ENCODE data around the gene MGAM2. TPM values are rescaled to one million over a fixed set of nuclear protein-coding genes. Genes with fewer than 3 reads are reported as not detected.
"Not testable (repeated sequence)": the region's sequence is repeated elsewhere in the genome, so short reads cannot be mapped to it uniquely, and the experiment has no call there.

Gene MGAM2
- total and polyA plus RNA-seq, 2 donors (not counting 1 experiment from before 2014, with no cell fraction given): not detected

DNA sequence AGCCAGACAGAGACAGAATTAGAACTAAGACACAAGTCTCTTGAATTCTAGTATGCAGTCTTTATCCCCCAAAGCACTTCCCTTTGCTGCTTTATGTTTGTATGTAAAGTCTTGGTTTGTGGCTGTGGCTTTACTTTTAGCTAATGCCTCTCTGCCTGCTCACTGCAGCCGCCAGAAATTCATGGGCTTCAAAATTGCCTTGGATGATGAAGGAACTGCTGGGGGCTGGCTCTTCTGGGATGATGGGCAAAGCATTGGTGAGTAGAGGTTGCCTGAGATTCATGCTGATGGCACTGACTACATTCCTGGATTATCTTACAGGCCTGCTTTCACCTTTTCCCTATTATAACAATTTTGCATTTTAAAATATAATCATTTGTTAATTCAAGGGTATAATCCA is 10.9 kb upstream of the MGAM2 start:
- POLR2A ChIA-PET: no interaction called here

DNA sequence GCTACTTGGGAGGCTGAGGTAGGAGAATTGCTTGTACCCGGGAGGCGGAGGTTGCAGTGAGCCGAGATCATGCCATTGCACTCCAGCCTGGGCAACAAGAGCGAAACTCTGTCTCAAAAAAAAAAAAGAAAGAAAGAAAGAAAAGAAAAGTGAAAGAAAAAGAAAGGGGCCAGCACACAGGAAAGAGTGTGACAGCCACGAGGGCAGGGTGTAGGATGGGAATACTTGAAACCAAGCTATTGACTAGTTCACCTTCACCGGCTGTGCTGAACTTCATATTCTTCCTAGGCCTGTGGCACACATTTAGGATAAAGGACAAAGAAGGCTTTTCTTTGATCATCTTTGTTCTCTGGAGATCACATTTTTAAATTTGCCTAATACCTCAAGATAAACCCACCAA is 9.7 kb upstream of the MGAM2 start:
- 14% methylated on average over 1 of the region's 6 CpGs for WGBS (ENCODE audit: insufficient coverage)
- ATAC-seq (ENCODE audit: low read depth); H3K27me3 ChIP-seq (replicated peaks in 1 of 4; ENCODE audit: control extremely low read depth in 1 of 4, control insufficient read depth in 3 of 4, insufficient read depth in 4 of 4, low read length in 3 of 4); POLR2A ChIA-PET; DNase-seq; H3K4me3 ChIP-seq (ENCODE audit: control extremely low read depth in 1 of 5, extremely low read depth in 1 of 5, insufficient read depth in 1 of 5, low read depth in 2 of 5, low read length in 4 of 5); H4K20me1 ChIP-seq (ENCODE audit: control insufficient read depth, insufficient read depth, low read length, poor library complexity, severe bottlenecking); H3K27ac Mint-ChIP-seq; H2AFZ ChIP-seq (ENCODE audit: insufficient read depth, low read depth, low read length, poor library complexity, severe bottlenecking); intact Hi-C loops (cut with micrococcal nuclease); H3K4me1 Mint-ChIP-seq; H3K9me3 Mint-ChIP-seq (ENCODE audit: insufficient read depth); H3K27me3 Mint-ChIP-seq; H3K9ac ChIP-seq (ENCODE audit: low read length); H3K4me2 ChIP-seq (replicated peaks; ENCODE audit: low read depth, low read length, poor library complexity, severe bottlenecking); H3K4me3 Mint-ChIP-seq; H3K4me1 ChIP-seq (ENCODE audit: control insufficient read depth in 2 of 2, insufficient read depth in 2 of 2, low read length in 2 of 2); H3K27ac ChIP-seq (ENCODE audit: low read length in 2 of 2); H3K9me3 ChIP-seq (ENCODE audit: control extremely low read depth in 1 of 3, control insufficient read depth in 2 of 3, insufficient read depth in 1 of 3, low read length in 2 of 3); CTCF ChIA-PET; H3K36me3 ChIP-seq (replicated peaks in 1 of 2; ENCODE audit: control extremely low read depth in 1 of 2, control insufficient read depth in 1 of 2, extremely low read depth in 1 of 2, insufficient read depth in 2 of 2, low read length in 1 of 2); H3K79me2 ChIP-seq (ENCODE audit: control insufficient read depth, insufficient read depth, low read length): not testable (repeated sequence)

More for the DNA sequence above, 10.9 kb upstream of the MGAM2 start:
- H3K79me2 ChIP-seq (ENCODE audit: control insufficient read depth, insufficient read depth, low read length): no peaks in the 10 kb centered on the region
- TF ChIP-seq, protein P1, sequence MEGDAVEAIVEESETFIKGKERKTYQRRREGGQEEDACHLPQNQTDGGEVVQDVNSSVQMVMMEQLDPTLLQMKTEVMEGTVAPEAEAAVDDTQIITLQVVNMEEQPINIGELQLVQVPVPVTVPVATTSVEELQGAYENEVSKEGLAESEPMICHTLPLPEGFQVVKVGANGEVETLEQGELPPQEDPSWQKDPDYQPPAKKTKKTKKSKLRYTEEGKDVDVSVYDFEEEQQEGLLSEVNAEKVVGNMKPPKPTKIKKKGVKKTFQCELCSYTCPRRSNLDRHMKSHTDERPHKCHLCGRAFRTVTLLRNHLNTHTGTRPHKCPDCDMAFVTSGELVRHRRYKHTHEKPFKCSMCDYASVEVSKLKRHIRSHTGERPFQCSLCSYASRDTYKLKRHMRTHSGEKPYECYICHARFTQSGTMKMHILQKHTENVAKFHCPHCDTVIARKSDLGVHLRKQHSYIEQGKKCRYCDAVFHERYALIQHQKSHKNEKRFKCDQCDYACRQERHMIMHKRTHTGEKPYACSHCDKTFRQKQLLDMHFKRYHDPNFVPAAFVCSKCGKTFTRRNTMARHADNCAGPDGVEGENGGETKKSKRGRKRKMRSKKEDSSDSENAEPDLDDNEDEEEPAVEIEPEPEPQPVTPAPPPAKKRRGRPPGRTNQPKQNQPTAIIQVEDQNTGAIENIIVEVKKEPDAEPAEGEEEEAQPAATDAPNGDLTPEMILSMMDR (IDR thresholded peaks at IDR 0.05): no peak
- no peak for TF ChIP-seq EZH2 (IDR thresholded peaks at IDR 0.05; ENCODE audit: borderline replicate concordance, insufficient read depth, low read depth, low read length, poor library complexity, severe bottlenecking)
- H3K27ac ChIP-seq (ENCODE audit: low read length in 2 of 2): no peak overlapping the region
- H3K27me3 Mint-ChIP-seq: peaks cover 6% of the 10 kb centered on the region
- H3K9ac ChIP-seq (ENCODE audit: low read length): no peak overlapping the region
- intact Hi-C loops (cut with micrococcal nuclease): no loop called here
- H3K36me3 ChIP-seq (replicated peaks in 1 of 2; ENCODE audit: control extremely low read depth in 1 of 2, control insufficient read depth in 1 of 2, extremely low read depth in 1 of 2, insufficient read depth in 2 of 2, low read length in 1 of 2): no peaks in the 10 kb centered on the region
- DNase-seq: no peak
- no peak overlapping the region for H3K4me3 ChIP-seq (ENCODE audit: control extremely low read depth in 1 of 5, extremely low read depth in 1 of 5, insufficient read depth in 1 of 5, low read depth in 2 of 5, low read length in 4 of 5)
- CTCF ChIA-PET: no interaction called here
- no peaks in the 10 kb centered on the region for H3K4me1 Mint-ChIP-seq
- no peak overlapping the region for H3K4me2 ChIP-seq (replicated peaks; ENCODE audit: low read depth, low read length, poor library complexity, severe bottlenecking)
- H4K20me1 ChIP-seq (ENCODE audit: control insufficient read depth, insufficient read depth, low read length, poor library complexity, severe bottlenecking): no peaks in the 10 kb centered on the region
- H3K4me3 Mint-ChIP-seq: no peak overlapping the region
- no peak for ATAC-seq (ENCODE audit: low read depth)
- no peak overlapping the region for H2AFZ ChIP-seq (ENCODE audit: insufficient read depth, low read depth, low read length, poor library complexity, severe bottlenecking)
- no peak overlapping the region for H3K27ac Mint-ChIP-seq
- H3K9me3 Mint-ChIP-seq (ENCODE audit: insufficient read depth): no peaks in the 10 kb centered on the region
- 100% methylated on average over 1 of the region's 1 CpG for WGBS (ENCODE audit: insufficient coverage)
- no peaks in the 10 kb centered on the region for H3K4me1 ChIP-seq (ENCODE audit: control insufficient read depth in 2 of 2, insufficient read depth in 2 of 2, low read length in 2 of 2)
- H3K9me3 ChIP-seq (ENCODE audit: control extremely low read depth in 1 of 3, control insufficient read depth in 2 of 3, insufficient read depth in 1 of 3, low read length in 2 of 3): no peaks in the 10 kb centered on the region
- H3K27me3 ChIP-seq (replicated peaks in 1 of 4; ENCODE audit: control extremely low read depth in 1 of 4, control insufficient read depth in 3 of 4, insufficient read depth in 4 of 4, low read length in 3 of 4): no peaks in the 10 kb centered on the region
